ENCODE results near the gene TRIOBP.
"Not testable (repeated sequence)": the region's sequence is repeated elsewhere in the genome, so short reads cannot be mapped to it uniquely, and the experiment has no call there.

The TRIOBP gene

GRCh38 chr22:37777122-37777687 lies 80.4 kb downstream of the TRIOBP start:
- H3K9ac ChIP-seq (ENCODE audit: low read depth, low read length): no peak overlapping the region
- H3K36me3 ChIP-seq (ENCODE audit: insufficient read depth, low read depth, low read length): peaks cover 12% of the 10 kb centered on the region
- no peak overlapping the region for H3K27ac ChIP-seq (ENCODE audit: low read length)
- peaks cover 21% of the 10 kb centered on the region; the same call in 1 of the 2 replicates for H3K27me3 ChIP-seq (ENCODE audit: insufficient read depth, low read length)
- no peak overlapping the region for H3K4me3 ChIP-seq (ENCODE audit: low read length)
- no peaks in the 10 kb centered on the region for H3K4me1 ChIP-seq (ENCODE audit: insufficient read depth, low read length)
- H3K9me3 ChIP-seq (ENCODE audit: insufficient read depth, low read depth, low read length): no peaks in the 10 kb centered on the region

- Histone ChIP-seq H3K27ac (ENCODE audit: low read length) (no peak overlapping the region), H3K36me3 (ENCODE audit: insufficient read depth, low read depth, low read length) (peaks cover 4% of the 10 kb centered on the region), H3K9me3 (ENCODE audit: insufficient read depth, low read depth, low read length) (no peaks in the 10 kb centered on the region), H3K4me3 (ENCODE audit: low read length) (no peak overlapping the region), H3K9ac (ENCODE audit: low read depth, low read length) (no peak overlapping the region), H3K27me3 (ENCODE audit: insufficient read depth, low read length) (peaks cover 34% of the 10 kb centered on the region; the same call in 1 of the 2 replicates), H3K4me1 (ENCODE audit: insufficient read depth, low read length) (no peaks in the 10 kb centered on the region)
Measured at GRCh38 chr22:37778370-37779009, 81.6 kb downstream of the TRIOBP start.

GRCh38 chr22:37781434-37782059 lies 84.7 kb downstream of the TRIOBP start:
- Histone ChIP-seq H3K9me3 (ENCODE audit: insufficient read depth, low read depth, low read length) (no peaks in the 10 kb centered on the region), H3K4me1 (ENCODE audit: insufficient read depth, low read length) (no peaks in the 10 kb centered on the region), H3K27me3 (ENCODE audit: insufficient read depth, low read length) (peaks cover 46% of the 10 kb centered on the region; the same call in 1 of the 2 replicates), H3K36me3 (ENCODE audit: insufficient read depth, low read depth, low read length) (no peaks in the 10 kb centered on the region), H3K27ac (ENCODE audit: low read length) (no peak overlapping the region), H3K4me3 (ENCODE audit: low read length) (no peak overlapping the region), H3K9ac (ENCODE audit: low read depth, low read length) (no peak overlapping the region)

- Histone ChIP-seq H3K27me3 (ENCODE audit: insufficient read depth, low read length) (peaks cover 46% of the 10 kb centered on the region; the same call in 1 of the 2 replicates), H3K9me3 (ENCODE audit: insufficient read depth, low read depth, low read length) (no peaks in the 10 kb centered on the region), H3K27ac (ENCODE audit: low read length) (no peak overlapping the region), H3K36me3 (ENCODE audit: insufficient read depth, low read depth, low read length) (no peaks in the 10 kb centered on the region), H3K4me1 (ENCODE audit: insufficient read depth, low read length) (no peaks in the 10 kb centered on the region), H3K9ac (ENCODE audit: low read depth, low read length) (no peak overlapping the region), H3K4me3 (ENCODE audit: low read length) (no peak overlapping the region)
Measured at GRCh38 chr22:37782340-37783168, 85.7 kb downstream of the TRIOBP start.

GRCh38 chr22:37784829-37785495 lies 88.1 kb downstream of the TRIOBP start:
- Histone ChIP-seq H3K4me3 (ENCODE audit: low read length) (no peak overlapping the region), H3K27me3 (ENCODE audit: insufficient read depth, low read length) (peaks cover 32% of the 10 kb centered on the region; the same call in 1 of the 2 replicates), H3K9me3 (ENCODE audit: insufficient read depth, low read depth, low read length) (no peaks in the 10 kb centered on the region), H3K27ac (ENCODE audit: low read length) (no peak overlapping the region), H3K9ac (ENCODE audit: low read depth, low read length) (no peak overlapping the region), H3K36me3 (ENCODE audit: insufficient read depth, low read depth, low read length) (no peaks in the 10 kb centered on the region), H3K4me1 (ENCODE audit: insufficient read depth, low read length) (no peaks in the 10 kb centered on the region)

- Histone ChIP-seq H3K27me3 (ENCODE audit: insufficient read depth, low read length) (peaks cover 1% of the 10 kb centered on the region; the same call in 1 of the 2 replicates), H3K9me3 (ENCODE audit: insufficient read depth, low read depth, low read length) (no peaks in the 10 kb centered on the region), H3K27ac (ENCODE audit: low read length) (no peak overlapping the region), H3K36me3 (ENCODE audit: insufficient read depth, low read depth, low read length) (no peaks in the 10 kb centered on the region), H3K4me3 (ENCODE audit: low read length) (no peak overlapping the region), H3K9ac (ENCODE audit: low read depth, low read length) (no peak overlapping the region), H3K4me1 (ENCODE audit: insufficient read depth, low read length) (no peaks in the 10 kb centered on the region)
Measured at GRCh38 chr22:37790234-37790633, 93.4 kb downstream of the TRIOBP start.

- no peaks in the 10 kb centered on the region for H3K9me3 ChIP-seq (ENCODE audit: insufficient read depth, low read depth, low read length)
- no peak overlapping the region for H3K27ac ChIP-seq (ENCODE audit: low read length)
- H3K9ac ChIP-seq (ENCODE audit: low read depth, low read length): no peak overlapping the region
- H3K27me3 ChIP-seq (ENCODE audit: insufficient read depth, low read length): peaks cover 7% of the 10 kb centered on the region
- no peak overlapping the region for H3K4me3 ChIP-seq (ENCODE audit: low read length)
- no peaks in the 10 kb centered on the region for H3K36me3 ChIP-seq (ENCODE audit: insufficient read depth, low read depth, low read length)
- no peaks in the 10 kb centered on the region for H3K4me1 ChIP-seq (ENCODE audit: insufficient read depth, low read length)
Measured at GRCh38 chr22:37792494-37792893, 95.6 kb downstream of the TRIOBP start.

GRCh38 chr22:37794376-37794775 lies 97.5 kb downstream of the TRIOBP start:
- no peaks in the 10 kb centered on the region for H3K9me3 ChIP-seq (ENCODE audit: insufficient read depth, low read depth, low read length)
- H3K4me3 ChIP-seq (ENCODE audit: low read length): no peak overlapping the region
- H3K27ac ChIP-seq (ENCODE audit: low read length): no peak overlapping the region
- H3K4me1 ChIP-seq (ENCODE audit: insufficient read depth, low read length): no peaks in the 10 kb centered on the region
- H3K36me3 ChIP-seq (ENCODE audit: insufficient read depth, low read depth, low read length): no peaks in the 10 kb centered on the region
- H3K9ac ChIP-seq (ENCODE audit: low read depth, low read length): no peak overlapping the region
- H3K27me3 ChIP-seq (ENCODE audit: insufficient read depth, low read length): peaks cover 21% of the 10 kb centered on the region

GRCh38 chr22:37796079-37796478 lies 99.2 kb downstream of the TRIOBP start:
- Histone ChIP-seq H3K4me3 (ENCODE audit: low read length) (no peak overlapping the region), H3K36me3 (ENCODE audit: insufficient read depth, low read depth, low read length) (no peaks in the 10 kb centered on the region), H3K4me1 (ENCODE audit: insufficient read depth, low read length) (no peaks in the 10 kb centered on the region), H3K9ac (ENCODE audit: low read depth, low read length) (no peak overlapping the region), H3K27ac (ENCODE audit: low read length) (no peak overlapping the region), H3K27me3 (ENCODE audit: insufficient read depth, low read length) (peaks cover 22% of the 10 kb centered on the region), H3K9me3 (ENCODE audit: insufficient read depth, low read depth, low read length) (no peaks in the 10 kb centered on the region)

GRCh38 chr22:37797259-37797658 lies 100.4 kb downstream of the TRIOBP start:
- H3K27me3 ChIP-seq (ENCODE audit: insufficient read depth, low read length): peaks cover 30% of the 10 kb centered on the region
- not testable (repeated sequence) for H3K36me3 ChIP-seq (ENCODE audit: insufficient read depth, low read depth, low read length); H3K9ac ChIP-seq (ENCODE audit: low read depth, low read length); H3K9me3 ChIP-seq (ENCODE audit: insufficient read depth, low read depth, low read length); H3K4me1 ChIP-seq (ENCODE audit: insufficient read depth, low read length); H3K4me3 ChIP-seq (ENCODE audit: low read length); H3K27ac ChIP-seq (ENCODE audit: low read length)

GRCh38 chr22:37797874-37798500 lies 101.1 kb downstream of the TRIOBP start:
- H3K4me1 ChIP-seq (ENCODE audit: insufficient read depth, low read length): peaks cover 2% of the 10 kb centered on the region; the same call in 1 of the 2 replicates
- no peak overlapping the region for H3K9ac ChIP-seq (ENCODE audit: low read depth, low read length)
- no peak overlapping the region for H3K4me3 ChIP-seq (ENCODE audit: low read length)
- no peaks in the 10 kb centered on the region for H3K36me3 ChIP-seq (ENCODE audit: insufficient read depth, low read depth, low read length)
- no peak overlapping the region for H3K27ac ChIP-seq (ENCODE audit: low read length)
- no peaks in the 10 kb centered on the region for H3K9me3 ChIP-seq (ENCODE audit: insufficient read depth, low read depth, low read length)
- peaks cover 35% of the 10 kb centered on the region for H3K27me3 ChIP-seq (ENCODE audit: insufficient read depth, low read length)
